B cell (primary cell): Measurements from ENCODE around the gene ABHD17C. TPM values are rescaled to one million over a fixed set of nuclear protein-coding genes. Genes with fewer than 3 reads are reported as not detected.
A peak's percentile ranks its signal among the peaks of the same experiment; 100 is the strongest.

Experiments used
- ATAC-seq: fragments of 200-7000 bp; cut with Tn5 transposase; one replicate; pipeline ENCODE4 v1.10.0; 2021; ENCODE audit warnings: low read depth, mild to moderate bottlenecking, moderate number of reproducible peaks, moderate library complexity
- CTCF ChIA-PET: fragments of 350-600 bp; sonication (Branson Sonifier 250); formaldehyde crosslinking; loops from one replicate; lab custom pipeline; 2021; ENCODE audit warnings: antibody characterized with exemption, inconsistent platforms; lab: Charles Lee
- POLR2A ChIA-PET: fragments of 350-600 bp; sonication (Branson Sonifier 250); formaldehyde crosslinking; loops from one replicate; lab custom pipeline; 2021; ENCODE audit warnings: antibody characterized with exemption; lab: Charles Lee
- DNase-seq: peaks from one replicate; pipeline ENCODE4 v3.0.0; 2013
- H2AFZ ChIP-seq: 2 replicates; pipeline ENCODE4 v1.6.1; 2012; ENCODE audit warnings: mild to moderate bottlenecking, low read depth, low read length; ENCODE audit not compliant: insufficient read depth, poor library complexity, severe bottlenecking
- H3K27ac ChIP-seq, 2 donors: 1 replicate in 1 of 2; 2 replicates in 1 of 2; pipeline ENCODE4 v1.5.1; 2012 to 2013; ENCODE audit warnings: low read length in 2 of 2, mild to moderate bottlenecking in 2 of 2, moderate library complexity in 1 of 2
- H3K27me3 ChIP-seq, 4 experiments: fragments of 200-600 bp in 1 of 4; sonication (generic) in 1 of 4; replicated peaks in 1 of 4; 1 replicate in 2 of 4; 2 replicates in 2 of 4; pipeline versions ENCODE4 v1.6.1 to v1.7.0; 2013 to 2016; ENCODE audit warnings: low read length in 3 of 4, mild to moderate bottlenecking in 2 of 4, mixed read lengths in 1 of 4, moderate library complexity in 1 of 4; ENCODE audit not compliant: insufficient read depth in 4 of 4, control insufficient read depth in 3 of 4; ENCODE audit errors: control extremely low read depth in 1 of 4
- H3K36me3 ChIP-seq, 2 experiments: replicated peaks in 1 of 2; 1 replicate in 1 of 2; 2 replicates in 1 of 2; pipeline versions ENCODE4 v1.6.1 to v1.7.1; 2013; ENCODE audit warnings: low read length in 1 of 2; ENCODE audit not compliant: insufficient read depth in 2 of 2, control insufficient read depth in 1 of 2; ENCODE audit errors: control extremely low read depth in 1 of 2, extremely low read depth in 1 of 2
- H3K4me1 ChIP-seq, 2 donors: fragments of 200-600 bp in 1 of 2; sonication (generic) in 1 of 2; 1 replicate in 1 of 2; 2 replicates in 1 of 2; pipeline versions ENCODE4 v1.5.1 to v1.6.1; 2013 to 2017; ENCODE audit warnings: low read length in 2 of 2; ENCODE audit not compliant: control insufficient read depth in 2 of 2, insufficient read depth in 2 of 2
- H3K4me2 ChIP-seq: replicated peaks from 2 replicates; pipeline ENCODE3; 2012; ENCODE audit warnings: mild to moderate bottlenecking, low read depth, low read length; ENCODE audit not compliant: poor library complexity, severe bottlenecking
- H3K4me3 ChIP-seq, 5 experiments: fragments of 200-600 bp in 1 of 5; sonication (generic) in 1 of 5; 1 replicate in 3 of 5; 2 replicates in 2 of 5; pipeline versions ENCODE4 v1.5.1 to v1.7.0; 2011 to 2016; ENCODE audit warnings: low read length in 4 of 5, mild to moderate bottlenecking in 4 of 5, low read depth in 2 of 5, control low read depth in 1 of 5, moderate library complexity in 1 of 5; ENCODE audit not compliant: insufficient read depth in 1 of 5; ENCODE audit errors: control extremely low read depth in 1 of 5, extremely low read depth in 1 of 5
- H3K79me2 ChIP-seq: fragments of 200-600 bp; sonication (generic); one replicate; pipeline ENCODE4 v1.6.0; 2016; ENCODE audit warnings: low read length; ENCODE audit not compliant: control insufficient read depth, insufficient read depth
- H3K9ac ChIP-seq: fragments of 200-600 bp; sonication (generic); 2 replicates; pipeline ENCODE4 v1.6.1; 2017; ENCODE audit warnings: mild to moderate bottlenecking, low read length, moderate library complexity
- H3K9me3 ChIP-seq, 3 donors: one replicate each; pipeline versions ENCODE4 v1.6.1 to v1.7.1; 2013; ENCODE audit warnings: low read length in 2 of 3; ENCODE audit not compliant: control insufficient read depth in 2 of 3, insufficient read depth in 1 of 3; ENCODE audit errors: control extremely low read depth in 1 of 3
- H4K20me1 ChIP-seq: 2 replicates; pipeline ENCODE4 v1.6.0; 2012; ENCODE audit warnings: mild to moderate bottlenecking, low read length; ENCODE audit not compliant: insufficient read depth, control insufficient read depth, poor library complexity, severe bottlenecking
- H3K27ac Mint-ChIP-seq: one replicate; pipeline ENCODE4 v1.8.0; 2021; ENCODE audit warnings: mixed read lengths
- H3K27me3 Mint-ChIP-seq: one replicate; pipeline ENCODE4 v1.8.0; 2021; ENCODE audit warnings: mixed read lengths
- H3K4me1 Mint-ChIP-seq: one replicate; pipeline ENCODE4 v1.8.0; 2021; ENCODE audit warnings: mixed read lengths
- H3K4me3 Mint-ChIP-seq: one replicate; pipeline ENCODE4 v1.8.0; 2021; ENCODE audit warnings: mixed read lengths
- H3K9me3 Mint-ChIP-seq: one replicate; pipeline ENCODE4 v1.8.0; 2022; ENCODE audit warnings: mixed read lengths; ENCODE audit not compliant: insufficient read depth
- CTCF ChIP-seq: fragments of 200-600 bp; IDR thresholded peaks from one replicate; pipeline ENCODE4 v1.8.0; 2022; ENCODE audit warnings: antibody characterized with exemption, mild to moderate bottlenecking
- EZH2 ChIP-seq: IDR thresholded peaks from 2 replicates; pipeline ENCODE4 v1.6.1; 2012; ENCODE audit warnings: borderline replicate concordance, low read depth, mild to moderate bottlenecking, moderate library complexity, low read length; ENCODE audit not compliant: insufficient read depth, poor library complexity, severe bottlenecking
- WGBS: methylation state at CpG from one replicate; pipeline ENCODE4 v1.1.5; 2013; ENCODE audit warnings: missing lambda C conversion rate; ENCODE audit not compliant: insufficient coverage; 5-methylcytosine and 5-hydroxymethylcytosine counted together
- intact Hi-C: fragments of 100-400 bp; cut with micrococcal nuclease; formaldehyde crosslinking; loops from one replicate; pipeline ENCODE4 v1.10.0; 2022
- polyA plus RNA-seq: library from polyadenylated mRNA; depleted of rRNA; stranded (reverse); fragments of >200 nt; gene quantifications from 2 replicates; pipeline ENCODE4 v1.2.3, GENCODE V29; 2012
- total RNA-seq, 2 donors: library from RNA; stranded (reverse); fragments of 120-200 nt in 1 of 2; gene quantifications; 1 replicate in 1 of 2; 2 replicates in 1 of 2; pipeline versions ENCODE4 v1.2.3 to v1.2.4, GENCODE V29; 2013 to 2022

Gene ABHD17C
- total and polyA plus RNA-seq, 2 donors (not counting 1 experiment from before 2014, with no cell fraction given): 0.78 to 1.9 TPM

- no peak for DNase-seq
- intact Hi-C loops: no loop called here
- H3K27me3 Mint-ChIP-seq: peaks cover 42% of the 10 kb centered on the region
These were observed 85.5 kb downstream of the ABHD17C start for GRCh38 chr15:80780416-80781221.

More at GRCh38 chr15:80780416-80781221, 85.5 kb downstream of the ABHD17C start:
- CTCF ChIA-PET: interaction anchor here (0.9 kb wide), 1 partner anchor 10 kb away, joined by 5 read pairs; no protein-coding TSS in a partner anchor
- WGBS: 7% methylated on average over 31 of the region's 40 CpGs
- H3K36me3 ChIP-seq: no peaks in the 10 kb centered on the region
- peaks cover 14% of the 10 kb centered on the region in 2 donors for H3K4me1 ChIP-seq
- no peak overlapping the region for H3K27ac Mint-ChIP-seq
- H3K4me3 Mint-ChIP-seq: peak overlapping the region; percentile 16
- peaks cover 12% of the 10 kb centered on the region for H3K4me1 Mint-ChIP-seq
- no peaks in the 10 kb centered on the region for H3K9me3 Mint-ChIP-seq
- peaks cover 0 to 40% (median 17%) of the 10 kb centered on the region in 4 experiments for H3K27me3 ChIP-seq
- H3K79me2 ChIP-seq: no peaks in the 10 kb centered on the region
- no peak overlapping the region for H3K4me3 ChIP-seq
- H4K20me1 ChIP-seq: no peaks in the 10 kb centered on the region
- POLR2A ChIA-PET: no interaction called here
- TF ChIP-seq CTCF (no peak), EZH2 (no peak)
- no peak overlapping the region for H3K9ac ChIP-seq
- H3K9me3 ChIP-seq: peaks cover 0 to 4% (median 0%) of the 10 kb centered on the region in 3 donors
- no peak overlapping the region for H2AFZ ChIP-seq
- ATAC-seq: no peak
- H3K4me2 ChIP-seq: peak overlapping the region; percentile 10
- no peak overlapping the region for H3K27ac ChIP-seq
